Measurements from ENCODE around the gene CXCR5. TPM values are rescaled to one million over a fixed set of nuclear protein-coding genes. Genes with fewer than 3 reads are reported as not detected.
"Not testable (repeated sequence)": the region's sequence is repeated elsewhere in the genome, so short reads cannot be mapped to it uniquely, and the experiment has no call there.

CXCR5 gene
- total RNA-seq, 2 donors from 2014 or later, result 0.07 TPM; not detected in 1

- Histone ChIP-seq H3K9ac (ENCODE audit: extremely low read depth, low read length, poor library complexity, severe bottlenecking) (no peak overlapping the region), H3K9me3 (ENCODE audit: control insufficient read depth, low read length) (no peaks in the 10 kb centered on the region), H3K36me3 (ENCODE audit: control insufficient read depth, insufficient read depth, low read length) (no peaks in the 10 kb centered on the region), H3K4me1 (ENCODE audit: control insufficient read depth, insufficient read depth, low read length) (no peaks in the 10 kb centered on the region), H3K4me3 (ENCODE audit: low read length) (no peak overlapping the region), H3K27ac (ENCODE audit: low read depth, low read length) (no peak overlapping the region), H3K27me3 (ENCODE audit: control insufficient read depth, insufficient read depth, low read length, poor library complexity, severe bottlenecking) (no peaks in the 10 kb centered on the region)
- no peak for TF ChIP-seq CTCF (conservative IDR thresholded peaks at IDR 0.05)
- Mint-ChIP-seq H3K4me3 (no peak overlapping the region), H3K4me1 (no peaks in the 10 kb centered on the region), H3K27me3 (ENCODE audit: insufficient read depth) (no peaks in the 10 kb centered on the region), H3K9me3 (no peaks in the 10 kb centered on the region), H3K27ac (no peak overlapping the region), H3K36me3 (ENCODE audit: low read depth) (no peaks in the 10 kb centered on the region)
- no peak for DNase-seq
- WGBS, 2 experiments (ENCODE audit: insufficient coverage in 1 of 2, insufficient read length in 1 of 2), result 92 to 93% methylated on average over 3 to 4 of the region's 4 CpGs
Observed at GRCh38 chr11:118838905-118839553, 44.7 kb upstream of the CXCR5 start.

- no peak overlapping the region for H3K4me3 ChIP-seq (ENCODE audit: low read length)
- H3K36me3 ChIP-seq (ENCODE audit: control insufficient read depth, insufficient read depth, low read length), result no peaks in the 10 kb centered on the region
- Mint-ChIP-seq H3K4me3 (no peak overlapping the region), H3K36me3 (ENCODE audit: low read depth) (no peaks in the 10 kb centered on the region), H3K27me3 (ENCODE audit: insufficient read depth) (no peaks in the 10 kb centered on the region), H3K4me1 (peaks cover 2% of the 10 kb centered on the region), H3K9me3 (no peaks in the 10 kb centered on the region), H3K27ac (no peak overlapping the region)
- no peaks in the 10 kb centered on the region for H3K9me3 ChIP-seq (ENCODE audit: control insufficient read depth, low read length)
- no peaks in the 10 kb centered on the region for H3K4me1 ChIP-seq (ENCODE audit: control insufficient read depth, insufficient read depth, low read length)
- WGBS, 2 experiments (ENCODE audit: insufficient coverage in 1 of 2, insufficient read length in 1 of 2), result 91 to 93% methylated on average over 6 to 8 of the region's 8 CpGs
- H3K27ac ChIP-seq (ENCODE audit: low read depth, low read length), result no peak overlapping the region
- no peak overlapping the region for H3K9ac ChIP-seq (ENCODE audit: extremely low read depth, low read length, poor library complexity, severe bottlenecking)
- DNase-seq, result no peak
- no peak for TF ChIP-seq CTCF (conservative IDR thresholded peaks at IDR 0.05)
- no peaks in the 10 kb centered on the region for H3K27me3 ChIP-seq (ENCODE audit: control insufficient read depth, insufficient read depth, low read length, poor library complexity, severe bottlenecking)
Observed at GRCh38 chr11:118841469-118842242, 42.0 kb upstream of the CXCR5 start.

GRCh38 chr11:118842369-118842768, 41.3 kb upstream of the CXCR5 start:
- Histone ChIP-seq H3K4me3 (ENCODE audit: low read length) (no peak overlapping the region), H3K4me1 (ENCODE audit: control insufficient read depth, insufficient read depth, low read length) (no peaks in the 10 kb centered on the region), H3K9ac (ENCODE audit: extremely low read depth, low read length, poor library complexity, severe bottlenecking) (no peak overlapping the region), H3K9me3 (ENCODE audit: control insufficient read depth, low read length) (no peaks in the 10 kb centered on the region), H3K36me3 (ENCODE audit: control insufficient read depth, insufficient read depth, low read length) (no peaks in the 10 kb centered on the region), H3K27ac (ENCODE audit: low read depth, low read length) (no peak overlapping the region), H3K27me3 (ENCODE audit: control insufficient read depth, insufficient read depth, low read length, poor library complexity, severe bottlenecking) (no peaks in the 10 kb centered on the region)
- no peak for TF ChIP-seq CTCF (conservative IDR thresholded peaks at IDR 0.05)
- no peaks in the 10 kb centered on the region for H3K36me3 Mint-ChIP-seq (ENCODE audit: low read depth)
- no peak overlapping the region for H3K4me3 Mint-ChIP-seq
- H3K27ac Mint-ChIP-seq, result no peak overlapping the region
- peaks cover 2% of the 10 kb centered on the region for H3K4me1 Mint-ChIP-seq
- H3K9me3 Mint-ChIP-seq, result no peaks in the 10 kb centered on the region
- peaks cover under 1% of the 10 kb centered on the region for H3K27me3 Mint-ChIP-seq (ENCODE audit: insufficient read depth)
- WGBS, 2 experiments (ENCODE audit: insufficient coverage in 1 of 2, insufficient read length in 1 of 2), result 62 to 86% methylated on average over 2 of the region's 2 CpGs
- no peak for DNase-seq

GRCh38 chr11:118842843-118843242, 40.8 kb upstream of the CXCR5 start:
- not testable (repeated sequence) for H3K36me3 Mint-ChIP-seq (ENCODE audit: low read depth); H3K27me3 ChIP-seq (ENCODE audit: control insufficient read depth, insufficient read depth, low read length, poor library complexity, severe bottlenecking); H3K27me3 Mint-ChIP-seq (ENCODE audit: insufficient read depth); H3K36me3 ChIP-seq (ENCODE audit: control insufficient read depth, insufficient read depth, low read length); H3K4me1 Mint-ChIP-seq; DNase-seq; H3K9ac ChIP-seq (ENCODE audit: extremely low read depth, low read length, poor library complexity, severe bottlenecking); H3K9me3 Mint-ChIP-seq; H3K9me3 ChIP-seq (ENCODE audit: control insufficient read depth, low read length); H3K4me1 ChIP-seq (ENCODE audit: control insufficient read depth, insufficient read depth, low read length); H3K27ac ChIP-seq (ENCODE audit: low read depth, low read length); H3K4me3 Mint-ChIP-seq; H3K4me3 ChIP-seq (ENCODE audit: low read length); H3K27ac Mint-ChIP-seq
- 83 to 92% methylated on average over 2 to 7 of the region's 7 CpGs for WGBS, 2 experiments (ENCODE audit: insufficient coverage in 1 of 2, insufficient read length in 1 of 2)
